HG03460 (cell line): ENCODE results near the gene PLPPR4.

ENCODE experiments used
- ATAC-seq: cut with Tn5 transposase; IDR thresholded peaks from one replicate; pipeline ENCODE4 v1.9.1; 2021; ENCODE audit not compliant: unreplicated experiment

Gene PLPPR4

DNA sequence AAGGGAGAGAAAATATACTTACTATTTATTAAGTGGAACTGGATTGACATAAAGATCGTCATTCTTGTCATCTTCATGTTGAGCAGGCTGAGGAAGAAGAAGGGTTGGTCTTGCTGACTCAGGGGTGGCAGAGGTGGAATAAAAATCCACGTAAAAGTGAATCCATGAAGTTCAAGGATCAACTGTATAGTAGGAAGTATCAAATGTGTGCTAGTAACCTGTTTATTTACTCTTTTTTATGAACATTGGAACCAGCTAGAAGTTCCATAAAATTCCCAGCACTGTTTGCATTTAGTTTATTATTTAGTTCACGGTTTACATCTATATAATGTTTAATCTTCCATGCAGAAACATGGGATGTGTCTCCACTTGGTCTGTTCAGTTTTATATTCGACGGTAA, 70.7 kb downstream of the PLPPR4 start:
- no peak for ATAC-seq

DNA sequence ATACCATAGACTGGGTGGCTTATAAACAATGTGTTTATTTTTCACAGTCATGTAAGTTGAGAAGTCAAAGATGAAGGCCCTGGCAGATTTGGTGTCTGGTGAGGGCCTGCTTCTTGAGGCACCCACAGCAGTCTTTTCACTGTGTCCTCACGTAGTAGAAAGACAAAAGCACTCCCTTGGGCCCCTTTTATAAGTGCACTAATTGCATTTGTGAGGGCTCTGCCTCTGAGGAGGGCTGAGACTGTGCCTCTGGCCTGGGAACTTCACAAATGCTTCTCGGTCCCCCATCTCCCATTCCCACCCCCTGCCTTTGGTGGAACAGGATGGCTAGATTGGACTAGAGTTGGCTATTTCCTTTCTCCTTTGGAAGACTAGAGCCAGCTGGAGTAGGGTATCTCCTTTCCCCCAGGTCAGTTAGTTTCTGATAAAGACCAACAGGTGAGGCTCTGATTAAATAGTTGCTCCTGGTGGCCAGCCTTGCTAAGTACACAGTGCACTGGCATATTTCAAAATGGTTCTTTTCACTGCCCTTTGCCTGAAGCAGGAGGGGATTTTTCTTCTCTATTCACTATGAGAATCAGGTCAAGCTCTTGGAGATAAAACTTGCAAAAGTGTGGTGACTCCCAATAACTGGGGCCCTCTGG, 82.9 kb downstream of the PLPPR4 start:
- no peak for ATAC-seq

DNA sequence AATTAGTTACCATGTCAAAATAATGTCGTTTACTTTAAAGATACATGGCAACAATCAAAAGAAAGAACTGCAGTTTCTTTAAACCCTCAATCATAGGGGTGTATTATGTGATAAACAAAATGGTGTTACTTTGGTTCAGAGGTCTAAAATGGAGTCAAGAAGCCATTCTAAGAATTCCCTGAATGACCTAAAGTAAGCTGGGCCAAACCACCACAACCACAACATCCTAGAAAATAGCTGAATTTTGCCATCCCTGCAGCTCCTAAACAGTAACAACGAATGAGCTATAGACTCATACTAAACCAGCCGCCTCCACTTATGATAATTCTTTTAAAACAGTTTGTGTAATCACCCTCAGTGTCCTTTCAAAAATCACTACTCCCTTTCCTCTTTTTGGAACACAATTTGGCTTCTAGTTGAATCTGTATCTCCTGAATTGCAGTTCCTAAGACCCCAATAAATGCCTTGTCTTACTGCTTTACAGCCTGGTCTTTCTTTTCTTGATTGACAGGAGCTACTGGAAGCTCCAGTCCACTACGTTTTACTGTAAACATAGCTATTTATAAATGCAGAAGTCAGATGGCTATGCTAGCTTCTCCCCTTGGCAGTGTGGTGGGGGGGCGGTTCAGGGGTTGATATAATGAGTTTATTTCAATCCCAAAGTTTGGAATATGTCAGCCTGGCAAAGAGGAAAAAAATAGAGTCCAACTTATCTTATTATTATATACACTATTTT, 84.3 kb downstream of the PLPPR4 start:
- ATAC-seq: no peak

DNA sequence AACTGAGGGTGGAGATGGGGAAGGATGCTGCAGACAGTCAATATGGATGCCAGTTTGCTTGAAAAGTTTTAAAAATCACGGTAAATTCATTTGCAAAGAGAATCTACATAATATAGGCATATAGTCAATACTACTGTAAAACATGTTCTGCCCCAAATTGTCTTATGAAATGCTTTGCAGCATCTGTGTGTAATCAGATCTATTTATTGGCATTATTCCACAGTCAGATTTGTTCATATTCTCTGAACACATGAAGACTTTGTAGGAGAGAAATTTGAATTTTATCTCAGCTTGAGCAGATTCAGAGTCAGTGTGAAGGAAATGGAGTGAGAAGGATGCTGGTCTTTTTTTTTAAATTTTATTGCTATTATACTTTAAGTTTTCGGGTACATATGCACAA, 88.5 kb downstream of the PLPPR4 start:
- ATAC-seq: no peak

DNA sequence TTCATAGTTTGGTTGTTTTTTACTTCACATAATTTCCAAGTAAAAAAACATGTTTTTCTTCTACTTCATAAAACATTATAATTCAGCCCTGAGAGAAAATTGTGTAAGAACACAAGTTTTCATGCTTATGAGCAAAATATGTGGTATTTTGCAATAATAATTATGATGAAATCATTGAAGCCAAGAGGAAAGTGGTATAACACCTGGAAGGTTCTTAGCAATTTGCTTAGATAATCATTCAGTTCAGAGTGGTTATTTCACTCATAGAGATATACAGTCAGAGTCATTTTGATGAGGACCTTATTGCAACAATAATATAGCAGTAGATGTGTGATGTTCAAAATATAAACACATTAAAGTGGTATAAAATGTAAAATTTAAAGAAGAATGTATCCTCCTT, 94.5 kb downstream of the PLPPR4 start:
- ATAC-seq: no peak
